Tibial nerve (tissue), 4 donors: ENCODE results near the gene CDH16.
A peak's percentile ranks its signal among the peaks of the same experiment; 100 is the strongest.

Source experiments
- EP300 ChIP-seq, 2 donors: sonication (generic); formaldehyde crosslinking; IDR thresholded peaks; one replicate each; pipeline ENCODE4 v1.6.1; 2017; ENCODE audit warnings: antibody characterized with exemption in 2 of 2, mild to moderate bottlenecking in 1 of 2
- POLR2A ChIP-seq, 2 donors: fragments of 450-650 bp; IDR thresholded peaks; one replicate each; pipeline ENCODE4 v1.6.1; 2017; ENCODE audit warnings: antibody characterized with exemption in 2 of 2, mild to moderate bottlenecking in 2 of 2, moderate library complexity in 2 of 2
- TF ChIP-seq, protein P1 (sequence below), 5 experiments: fragments of 200-600 bp in 3 of 5; fragments of 450-650 bp in 2 of 5; sonication (generic) in 3 of 5; IDR thresholded peaks; one replicate each; pipeline ENCODE4 v1.5.1; 2016 to 2019; ENCODE audit warnings: antibody characterized with exemption in 5 of 5, mild to moderate bottlenecking in 3 of 5, moderate library complexity in 2 of 5

DNA sequence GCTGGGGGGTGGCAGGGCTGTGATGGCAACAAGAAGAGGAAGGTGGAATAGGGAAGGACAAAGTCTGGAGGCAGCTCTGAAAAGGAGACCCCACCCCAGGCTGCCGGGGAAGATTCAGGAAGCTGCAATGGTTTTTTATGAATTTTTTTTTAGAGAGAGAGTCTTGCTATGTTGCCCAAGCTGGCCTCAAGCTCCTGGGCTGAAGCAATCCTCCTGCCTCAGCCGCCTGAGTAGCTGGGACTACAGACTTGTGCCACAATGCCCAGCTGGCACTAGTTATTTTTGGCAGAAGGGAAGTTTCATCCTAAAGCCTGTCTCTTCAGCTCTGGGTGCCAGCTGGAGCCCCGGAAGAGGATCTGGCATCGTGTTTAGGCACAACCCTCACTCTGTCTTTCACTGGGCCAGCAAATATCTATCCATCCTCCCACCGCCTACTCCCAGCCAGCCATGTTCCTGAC lies 41.0 kb upstream of the CDH16 start:
- TF ChIP-seq, protein P1, sequence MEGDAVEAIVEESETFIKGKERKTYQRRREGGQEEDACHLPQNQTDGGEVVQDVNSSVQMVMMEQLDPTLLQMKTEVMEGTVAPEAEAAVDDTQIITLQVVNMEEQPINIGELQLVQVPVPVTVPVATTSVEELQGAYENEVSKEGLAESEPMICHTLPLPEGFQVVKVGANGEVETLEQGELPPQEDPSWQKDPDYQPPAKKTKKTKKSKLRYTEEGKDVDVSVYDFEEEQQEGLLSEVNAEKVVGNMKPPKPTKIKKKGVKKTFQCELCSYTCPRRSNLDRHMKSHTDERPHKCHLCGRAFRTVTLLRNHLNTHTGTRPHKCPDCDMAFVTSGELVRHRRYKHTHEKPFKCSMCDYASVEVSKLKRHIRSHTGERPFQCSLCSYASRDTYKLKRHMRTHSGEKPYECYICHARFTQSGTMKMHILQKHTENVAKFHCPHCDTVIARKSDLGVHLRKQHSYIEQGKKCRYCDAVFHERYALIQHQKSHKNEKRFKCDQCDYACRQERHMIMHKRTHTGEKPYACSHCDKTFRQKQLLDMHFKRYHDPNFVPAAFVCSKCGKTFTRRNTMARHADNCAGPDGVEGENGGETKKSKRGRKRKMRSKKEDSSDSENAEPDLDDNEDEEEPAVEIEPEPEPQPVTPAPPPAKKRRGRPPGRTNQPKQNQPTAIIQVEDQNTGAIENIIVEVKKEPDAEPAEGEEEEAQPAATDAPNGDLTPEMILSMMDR (IDR thresholded peaks at IDR 0.05): no peak
- TF ChIP-seq EP300 (IDR thresholded peaks at IDR 0.05) (peak in 1 of 2 donors; percentile 51), POLR2A (IDR thresholded peaks at IDR 0.05) (no peak)
